IPS-NIHi7 (cell line): Measurements from ENCODE around the gene C17orf75.
"Not testable (repeated sequence)": the region's sequence is repeated elsewhere in the genome, so short reads cannot be mapped to it uniquely, and the experiment has no call there.

Experiments
- DNase-seq: peaks from one replicate; pipeline ENCODE4 v3.0.0; 2012; ENCODE audit warnings: mixed read lengths; ENCODE audit errors: extremely low spot score

The C17orf75 gene, protein sequence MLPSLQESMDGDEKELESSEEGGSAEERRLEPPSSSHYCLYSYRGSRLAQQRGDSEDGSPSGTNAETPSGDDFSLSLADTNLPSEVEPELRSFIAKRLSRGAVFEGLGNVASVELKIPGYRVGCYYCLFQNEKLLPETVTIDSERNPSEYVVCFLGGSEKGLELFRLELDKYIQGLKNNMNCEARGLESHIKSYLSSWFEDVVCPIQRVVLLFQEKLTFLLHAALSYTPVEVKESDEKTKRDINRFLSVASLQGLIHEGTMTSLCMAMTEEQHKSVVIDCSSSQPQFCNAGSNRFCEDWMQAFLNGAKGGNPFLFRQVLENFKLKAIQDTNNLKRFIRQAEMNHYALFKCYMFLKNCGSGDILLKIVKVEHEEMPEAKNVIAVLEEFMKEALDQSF

DNA sequence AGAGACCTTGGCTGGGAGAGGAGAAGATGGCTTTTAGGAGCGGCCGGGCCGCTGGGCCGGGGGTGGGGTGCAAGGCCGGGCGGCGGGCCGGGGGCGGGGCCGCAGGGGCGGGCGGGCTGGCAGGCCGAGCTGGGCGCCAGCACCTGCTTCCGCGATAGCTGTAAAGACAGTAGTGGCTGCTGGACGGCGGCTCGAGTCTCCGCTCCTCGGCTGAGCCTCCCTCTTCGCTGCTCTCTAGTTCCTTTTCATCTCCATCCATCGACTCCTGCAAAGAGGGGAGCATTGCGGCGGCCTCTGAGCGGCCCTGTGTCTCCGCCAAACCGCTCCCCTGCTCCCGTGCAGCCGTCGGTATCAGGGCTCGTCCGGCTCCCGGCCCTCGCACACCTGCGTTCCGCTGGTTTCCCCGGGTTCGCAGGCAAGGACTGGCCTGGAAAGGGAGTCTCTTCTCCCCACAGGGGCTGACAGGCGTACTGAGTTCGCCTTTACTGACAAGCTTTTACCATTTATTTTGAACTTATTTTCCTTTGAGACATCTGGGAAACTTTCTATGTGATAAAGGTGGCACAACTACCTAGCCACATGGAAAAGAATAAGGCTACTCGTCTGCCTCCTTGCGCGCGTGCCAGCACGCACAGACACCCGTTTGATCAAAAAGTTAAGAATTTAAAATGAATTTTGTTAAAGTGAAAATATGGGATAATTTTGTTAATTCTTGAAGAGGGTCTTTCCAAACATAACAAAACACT is at the start of gene C17orf75:
C17orf75 (minus strand) TSS at position 317 of the 746 bp plus-strand sequence; CDS start at position 283, 34 bp downstream.
- peak; percentile 84 for DNase-seq

DNA sequence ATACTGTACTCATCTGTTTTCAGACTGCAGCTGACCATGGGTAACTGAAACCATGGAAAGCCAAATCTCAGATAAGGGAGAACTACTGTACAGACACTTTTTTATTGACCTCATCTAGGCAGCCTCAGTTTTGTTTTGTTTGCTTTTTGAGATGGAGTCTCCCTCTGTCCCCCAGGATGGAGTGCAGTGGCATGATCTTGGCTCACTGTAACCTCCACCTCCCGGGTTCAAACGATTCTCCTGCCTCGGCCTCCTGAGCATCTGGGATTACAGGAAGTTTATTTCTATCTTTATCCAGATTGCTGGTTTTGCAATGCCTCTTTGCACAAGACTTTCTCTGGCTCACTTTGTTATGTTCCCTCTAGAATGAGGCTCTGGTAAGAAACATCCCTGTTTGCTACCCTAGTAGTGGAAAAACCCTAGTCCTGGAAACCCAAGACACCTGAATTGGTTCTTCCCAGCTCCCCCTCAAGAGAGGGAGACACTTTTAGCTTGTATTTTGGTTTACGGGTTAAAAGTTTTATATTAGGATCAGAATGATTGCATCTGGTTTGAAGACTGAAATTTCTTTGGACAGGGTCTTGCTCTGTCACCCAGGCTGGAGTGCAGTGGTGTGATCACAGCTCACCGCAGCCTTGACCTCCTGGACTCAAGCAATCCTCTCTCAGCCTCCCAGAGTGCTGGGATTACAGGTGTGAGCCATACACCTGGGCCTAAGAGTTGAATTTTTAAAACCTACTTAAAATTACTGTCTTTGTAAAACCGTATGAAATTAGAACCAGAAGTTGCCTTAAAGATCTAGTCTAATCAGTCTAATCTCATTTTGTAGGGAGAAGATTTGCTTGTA is 46.9 kb upstream of the C17orf75 start:
- no peak for DNase-seq

DNA sequence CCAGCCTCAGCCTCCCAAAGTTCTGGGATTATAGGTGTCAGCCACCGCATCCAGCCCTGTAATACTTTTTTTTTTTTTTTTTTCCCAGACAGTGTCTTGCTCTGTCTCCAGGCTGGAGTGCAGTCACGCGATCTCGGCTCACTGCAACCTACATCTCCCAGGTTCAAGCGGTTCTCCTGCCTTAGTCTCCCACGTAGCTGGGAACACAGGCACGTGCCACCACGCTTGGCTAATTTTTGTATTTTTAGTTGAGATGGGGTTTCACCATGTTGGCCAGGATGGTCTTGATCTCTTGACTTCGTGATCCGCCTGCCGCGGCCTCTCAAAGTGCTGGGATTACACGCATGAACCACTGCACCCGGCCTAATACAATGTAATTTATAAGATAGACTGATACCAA is 46.2 kb upstream of the C17orf75 start:
- DNase-seq = not testable (repeated sequence)

DNA sequence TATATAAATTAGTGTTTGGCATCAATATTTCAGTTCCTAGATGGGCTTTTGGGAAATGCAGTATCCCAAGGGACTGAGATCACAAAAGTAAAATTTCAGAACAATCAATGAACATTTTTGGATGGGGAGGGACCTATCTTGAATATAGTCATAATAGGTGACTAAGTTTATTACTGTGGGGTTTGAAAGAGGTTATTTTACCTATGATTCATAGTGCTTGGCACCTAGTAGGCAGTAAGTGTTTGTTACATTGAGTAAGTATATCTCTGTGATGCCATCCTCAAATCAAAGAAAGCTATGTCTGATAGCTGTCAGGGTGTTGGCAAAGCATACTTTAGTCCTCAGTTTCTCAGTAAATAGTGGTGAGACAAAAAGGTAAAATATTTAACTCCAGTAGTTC is 44.9 kb upstream of the C17orf75 start:
- DNase-seq = no peak

DNA sequence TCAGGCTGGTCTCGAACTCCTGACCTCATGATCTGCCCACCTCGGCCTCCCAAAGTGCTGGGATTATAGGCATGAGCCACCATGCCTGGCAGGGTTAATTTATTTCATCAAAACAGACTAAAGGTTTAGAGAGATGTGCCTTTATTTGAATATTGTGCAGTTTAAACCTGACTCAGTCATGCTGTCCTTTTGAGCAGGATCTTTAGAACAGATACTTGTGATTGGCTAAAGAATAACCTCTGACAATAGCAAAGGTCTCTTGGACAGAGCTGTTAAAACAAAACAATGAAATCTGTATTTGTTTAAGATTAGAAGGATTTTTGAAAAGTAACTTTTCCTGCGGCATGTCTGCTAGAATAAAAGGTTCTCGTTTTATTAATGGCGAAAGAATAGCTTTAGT is 44.0 kb upstream of the C17orf75 start:
- no peak for DNase-seq

DNA sequence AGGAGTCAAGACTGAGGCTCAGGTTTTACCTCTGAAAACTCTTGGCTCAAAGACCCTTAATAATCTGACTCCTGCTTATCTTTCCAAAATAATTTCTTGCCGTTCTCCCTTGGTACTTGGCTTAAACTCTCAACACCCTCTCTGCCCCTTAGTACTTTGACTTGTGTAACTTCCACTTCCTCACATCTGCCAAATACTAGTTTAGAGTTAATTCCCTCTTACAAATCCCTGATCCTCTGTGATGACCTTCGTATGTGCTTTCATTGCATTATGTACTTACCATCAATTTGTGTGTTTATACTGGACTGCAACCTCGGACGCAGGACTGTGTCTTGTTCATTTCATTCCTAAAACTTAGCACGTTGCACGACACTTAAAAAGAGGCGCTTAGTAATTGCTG is 43.1 kb upstream of the C17orf75 start:
- DNase-seq = no peak

DNA sequence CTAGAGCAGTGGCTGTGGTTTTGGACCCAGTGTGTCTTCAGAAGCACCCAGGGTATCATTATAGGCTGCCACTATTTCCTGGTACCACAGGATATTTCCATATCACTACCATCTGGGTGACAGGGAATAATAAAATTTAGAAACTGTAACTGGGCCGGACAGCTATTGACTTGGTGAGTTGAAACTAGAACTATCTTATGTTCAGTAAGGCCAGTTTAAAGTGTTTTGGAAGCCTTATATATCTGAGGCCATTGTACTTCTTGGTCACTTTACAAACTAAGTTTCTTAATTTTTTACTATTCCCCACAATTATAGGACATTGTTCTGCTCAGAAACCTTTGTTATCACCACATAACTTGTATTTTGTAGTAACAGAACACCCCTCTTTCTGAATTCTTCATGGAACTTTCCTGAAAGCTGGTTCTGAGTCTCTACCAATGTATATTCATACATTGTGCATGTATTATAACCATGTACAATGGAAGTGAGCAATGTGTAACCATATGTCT is 42.0 kb upstream of the C17orf75 start:
- no peak for DNase-seq

DNA sequence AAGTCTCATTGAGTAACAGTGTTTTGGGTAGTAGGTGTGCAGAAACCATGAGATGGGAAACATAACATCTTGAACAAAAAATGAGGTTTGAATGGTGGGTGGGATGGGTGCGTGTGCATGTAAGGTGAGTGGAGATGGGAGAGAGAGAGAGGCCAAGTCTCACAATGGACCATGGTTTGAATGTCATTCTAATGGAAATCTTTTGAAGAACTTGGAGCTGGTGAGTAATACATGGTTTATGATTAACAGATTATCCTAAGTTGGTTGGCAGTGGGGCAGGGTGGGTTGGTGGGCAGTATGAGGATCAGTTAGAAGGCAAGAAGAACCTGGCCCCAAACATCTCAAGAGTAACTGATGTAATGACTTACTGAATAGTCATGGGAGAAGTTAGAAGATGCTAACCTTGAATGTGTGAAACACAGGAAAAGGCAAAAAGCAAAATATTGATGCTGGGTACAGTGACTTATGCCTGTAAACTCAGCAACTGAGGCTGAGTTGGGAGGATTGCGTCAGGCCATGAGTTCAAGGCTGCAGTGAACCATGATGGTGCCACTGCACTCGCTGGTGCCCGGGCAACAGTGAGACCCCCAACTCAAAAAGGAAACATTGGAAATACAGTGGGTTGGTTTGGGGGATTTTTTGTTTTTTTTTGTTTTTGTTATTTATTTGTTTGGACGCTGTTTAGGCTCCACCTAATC is 40.7 kb upstream of the C17orf75 start:
- no peak for DNase-seq

DNA sequence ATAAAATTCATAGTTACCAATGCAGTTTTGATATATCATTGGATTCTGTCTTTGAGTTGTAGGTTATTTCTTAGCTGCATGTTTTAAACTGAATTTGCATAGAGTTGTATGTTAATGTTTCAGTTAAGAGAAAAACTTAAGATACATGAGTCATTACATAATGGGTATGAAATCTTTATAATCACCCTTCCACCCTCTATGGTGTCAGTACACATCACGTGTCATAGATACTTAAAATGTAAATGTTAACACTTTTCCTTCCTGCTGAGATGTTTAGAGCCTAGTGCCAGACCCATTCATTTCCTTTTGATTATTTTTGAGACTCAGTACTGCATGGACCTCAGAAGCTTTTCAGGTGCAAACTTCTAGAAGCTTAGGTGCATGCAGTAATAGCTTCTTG is 28.5 kb upstream of the C17orf75 start:
- DNase-seq = no peak

DNA sequence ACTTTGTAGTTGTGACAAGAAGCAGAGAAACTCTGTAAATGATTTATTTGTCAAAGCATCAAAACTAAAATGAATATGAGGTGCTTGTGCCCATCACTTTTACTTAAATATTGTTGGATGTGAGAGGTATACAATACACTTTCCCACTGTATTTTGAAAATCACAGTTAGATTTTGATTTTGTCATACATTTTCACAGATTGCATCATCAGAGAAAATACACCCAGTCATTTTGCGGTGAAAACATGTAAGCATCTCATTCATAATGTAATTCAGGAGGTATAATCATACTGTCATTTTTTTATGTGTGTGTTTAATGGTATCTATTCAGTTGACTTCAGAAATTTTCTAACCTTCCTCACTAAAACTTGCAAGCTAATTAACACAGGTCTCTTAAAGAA is 19.3 kb upstream of the C17orf75 start:
- DNase-seq = no peak

DNA sequence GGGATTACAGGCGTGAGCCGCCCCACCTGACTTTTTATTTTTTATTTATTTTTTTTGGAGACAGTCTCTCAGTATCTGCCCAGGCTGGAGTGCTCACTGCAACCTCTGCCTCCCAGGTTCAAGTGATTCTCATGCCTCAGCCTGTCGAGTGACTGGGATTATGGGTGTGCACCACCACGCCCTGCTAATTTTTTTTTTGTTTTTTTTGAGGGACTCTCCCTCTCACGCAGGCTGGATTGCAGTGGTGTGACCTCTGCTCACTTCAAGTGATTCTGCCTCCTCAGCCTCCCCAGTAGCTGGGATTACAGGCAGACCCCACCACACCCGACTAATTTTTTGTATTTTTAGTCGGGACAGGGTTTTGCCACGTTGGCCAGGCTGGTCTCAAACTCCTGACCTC is 15.6 kb upstream of the C17orf75 start:
- no peak for DNase-seq

DNA sequence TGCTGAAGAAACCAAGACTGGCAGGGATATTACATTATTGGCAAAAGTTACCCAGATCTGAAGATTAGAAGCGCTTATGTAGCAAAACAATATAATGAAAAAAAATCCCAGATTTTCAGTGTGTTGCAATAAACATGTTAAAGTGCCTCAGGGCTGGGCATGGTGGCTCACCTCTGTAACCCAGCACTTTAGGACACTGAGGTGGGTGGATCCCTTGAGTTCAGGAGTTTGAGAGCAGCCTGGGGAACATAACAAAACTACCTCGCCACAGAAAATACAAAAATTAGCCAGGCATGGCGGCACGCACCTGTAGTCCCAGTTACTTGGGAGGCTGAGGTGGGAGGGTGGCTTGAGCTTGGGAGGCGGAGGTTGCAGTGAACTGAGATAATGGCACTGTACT is 14.8 kb upstream of the C17orf75 start:
- DNase-seq = no peak

DNA sequence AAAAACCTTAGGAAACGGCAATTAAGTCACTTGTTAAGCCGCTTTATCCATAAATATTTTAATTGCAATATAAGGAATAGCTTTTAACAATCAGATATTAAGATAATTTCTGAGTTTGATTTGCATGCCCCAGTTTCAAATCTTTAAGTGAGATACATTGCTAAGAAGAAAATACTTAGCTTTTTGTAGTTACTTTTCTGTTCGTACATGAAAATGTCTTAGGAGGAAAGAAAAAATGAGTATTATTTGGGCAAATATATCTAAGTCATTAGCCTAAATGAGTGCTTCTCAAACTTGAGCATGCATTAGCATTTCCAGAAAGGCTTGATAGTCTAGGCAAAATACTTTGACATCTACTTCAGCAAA is 14.4 kb upstream of the C17orf75 start:
- DNase-seq = no peak

DNA sequence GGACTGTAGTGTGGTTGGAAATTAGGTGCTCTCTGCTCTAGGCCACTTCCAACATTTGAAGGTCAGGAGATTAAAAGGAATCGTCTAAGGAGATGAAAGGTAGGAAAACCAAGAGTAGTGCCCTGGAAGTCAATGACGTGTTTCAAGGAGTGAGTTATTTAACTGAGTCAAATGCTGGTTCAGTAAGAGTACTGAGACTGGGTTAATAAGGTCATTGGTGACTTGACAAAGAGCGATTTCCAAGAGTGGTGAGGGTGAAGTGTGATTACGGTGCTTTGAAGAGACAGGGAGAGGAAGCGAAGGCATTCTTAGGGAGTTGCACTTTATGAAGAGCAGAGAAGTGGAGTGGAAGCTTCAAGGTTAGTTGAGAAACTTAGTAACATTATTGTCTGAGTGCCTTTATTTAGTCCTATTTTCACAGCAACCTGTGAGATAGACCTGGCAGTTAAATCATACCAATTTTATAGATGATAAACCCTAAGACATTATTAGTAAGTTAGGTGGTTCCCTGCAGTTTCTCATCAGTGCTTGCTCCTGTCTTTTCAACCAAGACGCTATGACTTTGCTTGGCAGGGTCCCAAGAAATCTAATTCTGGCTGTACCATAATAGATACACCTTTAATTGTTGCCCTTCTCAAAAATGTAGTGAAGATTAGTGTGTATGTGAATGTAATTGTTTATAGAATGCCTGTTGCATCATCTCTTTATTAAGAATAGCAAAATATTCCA is 13.8 kb upstream of the C17orf75 start:
- DNase-seq = no peak

DNA sequence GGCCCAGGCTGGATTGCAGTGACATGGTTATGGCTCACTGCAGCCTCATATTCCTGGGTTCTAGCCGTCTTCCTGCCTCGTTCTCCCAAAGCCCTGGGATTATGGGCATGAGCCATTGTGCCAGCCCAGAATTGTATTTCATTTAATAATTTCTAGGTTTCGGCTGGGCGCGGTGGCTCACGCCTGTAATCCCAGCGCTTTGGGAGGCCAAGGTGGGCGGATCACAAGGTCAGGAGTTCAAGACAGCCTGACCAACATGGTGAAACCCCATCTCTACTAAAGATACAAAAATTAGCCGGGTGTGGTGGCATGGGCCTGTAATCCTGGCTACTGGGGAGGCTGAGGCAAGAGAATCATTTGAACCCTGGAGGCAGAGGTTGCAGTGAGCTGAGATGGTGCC is 10.8 kb upstream of the C17orf75 start:
- DNase-seq = not testable (repeated sequence)

DNA sequence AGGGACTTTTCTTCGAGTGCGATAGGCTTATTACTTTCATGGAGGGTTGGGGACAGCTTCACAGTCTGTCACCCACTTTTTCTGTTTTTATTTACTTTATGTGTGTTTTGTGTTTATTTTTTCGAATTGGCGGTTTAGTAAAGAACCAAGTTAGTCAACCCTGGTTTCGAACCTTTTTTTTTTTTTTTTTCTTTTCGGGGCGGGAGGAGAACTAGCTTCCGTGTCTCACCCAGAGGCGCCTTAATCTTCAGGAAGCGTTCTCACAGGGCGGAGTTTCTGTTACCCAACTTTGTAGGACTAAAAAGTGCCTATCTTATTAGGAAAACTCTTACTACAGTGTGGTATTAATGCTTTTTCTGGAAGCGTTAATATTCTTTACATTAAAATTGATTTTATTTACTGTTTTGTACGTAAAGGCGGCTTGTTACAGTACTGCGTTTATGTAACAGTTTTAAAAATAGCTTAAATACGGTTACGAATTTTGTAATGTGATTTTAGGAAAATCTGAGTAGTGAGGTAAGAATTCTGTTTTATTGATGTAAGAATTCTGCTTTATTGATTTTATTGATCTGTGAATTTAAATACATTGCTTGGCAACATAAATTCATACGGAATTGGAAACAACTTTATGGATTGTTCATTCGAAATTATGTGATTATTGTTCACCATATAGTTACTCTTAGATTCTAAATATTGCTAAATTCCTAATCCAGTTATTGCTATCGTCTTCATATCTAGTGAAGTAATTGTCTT is 8.9 kb upstream of the C17orf75 start:
- DNase-seq = no peak

DNA sequence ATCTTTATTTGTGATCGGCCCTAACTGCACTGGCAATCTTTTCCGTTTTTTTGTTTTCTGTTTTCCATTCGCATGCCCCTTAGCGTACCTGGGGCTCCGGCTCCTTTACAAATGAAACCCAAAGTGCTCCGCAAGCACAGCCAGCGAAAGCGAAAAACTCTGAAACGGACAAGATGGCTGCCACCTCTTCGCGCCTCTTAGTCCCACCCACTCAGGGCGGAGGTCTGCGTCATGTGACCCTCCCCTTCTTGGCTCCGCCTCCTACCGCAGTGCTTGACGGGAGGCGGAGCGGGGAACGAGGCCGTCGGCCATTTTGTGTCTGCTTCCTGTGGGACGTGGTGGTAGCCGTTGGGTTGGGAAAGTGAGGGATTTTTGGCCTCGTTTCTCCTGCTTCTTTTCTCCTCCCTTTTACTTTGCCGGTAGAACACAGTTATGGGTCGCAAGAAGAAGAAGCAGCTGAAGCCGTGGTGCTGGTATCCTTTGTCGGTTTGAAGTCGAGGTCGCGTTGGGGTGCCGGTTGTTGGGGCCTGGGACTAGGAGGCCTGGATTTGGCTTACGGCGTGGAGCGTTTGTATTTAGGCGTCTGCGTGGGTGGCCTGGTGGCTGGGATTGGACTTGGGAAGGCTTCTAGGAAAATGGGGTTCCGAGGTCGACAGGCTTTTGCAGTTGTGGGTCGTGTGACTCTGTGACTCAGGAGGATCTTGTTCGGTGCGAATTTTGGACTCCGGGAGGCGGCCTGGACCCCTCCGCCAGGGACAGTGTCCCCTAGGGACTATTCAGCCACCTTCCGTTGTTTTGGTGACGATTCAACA is 8.1 kb upstream of the C17orf75 start, which contains the start of gene ZNF207:
ZNF207 (plus strand) TSS at position 304 of the 812 bp plus-strand sequence; CDS start at position 433, 129 bp downstream.
- peak; percentile 95 for DNase-seq

DNA sequence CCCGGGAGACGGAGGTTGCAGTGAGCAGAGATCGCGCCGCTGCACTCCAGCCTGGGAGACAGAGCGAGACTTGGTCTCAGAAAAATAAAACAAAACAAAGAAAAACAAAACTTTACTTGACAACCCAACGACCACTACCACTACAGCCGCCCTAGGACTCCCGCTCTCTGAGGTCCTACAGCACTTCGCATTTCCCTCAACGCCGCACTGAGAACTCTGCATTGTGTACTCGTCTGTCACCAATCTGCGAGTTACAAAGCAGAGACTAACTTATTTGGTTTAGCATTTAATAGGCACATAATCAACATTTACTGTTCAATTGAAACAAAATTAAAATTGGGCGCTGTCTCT is 7.5 kb upstream of the C17orf75 start:
- no peak for DNase-seq

DNA sequence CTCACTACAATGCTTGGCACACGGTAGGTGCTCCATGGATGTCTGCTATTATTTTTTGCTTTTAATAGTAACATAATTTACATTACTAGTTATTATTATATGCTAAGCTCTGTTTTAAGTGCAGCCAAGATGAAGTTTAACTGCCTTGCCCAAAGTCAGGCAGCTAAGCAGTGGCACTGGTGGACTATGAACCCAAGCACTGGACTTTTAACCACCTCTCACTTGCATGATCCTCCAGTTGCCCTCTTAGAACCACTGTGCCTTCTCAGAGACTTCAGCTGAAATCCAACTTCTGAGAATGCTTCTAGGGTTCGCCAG is 6.5 kb upstream of the C17orf75 start:
- DNase-seq = no peak
